Endometrial microvascular endothelial cells (primary cell): ENCODE measurements around the gene METTL16. TPM values are rescaled to one million over a fixed set of nuclear protein-coding genes. Genes with fewer than 3 reads are reported as not detected.
"Not testable (repeated sequence)": the region's sequence is repeated elsewhere in the genome, so short reads cannot be mapped to it uniquely, and the experiment has no call there.

Source experiments
- in situ Hi-C: cut with HindIII; loops from 2 replicates; pipeline ENCODE4 v1.10.0; 2017; ENCODE audit warnings: low sequenced_read_pairs, low pct_unique_long_range_greater_than_20kb; ENCODE audit errors: inconsistent ontology term
- total RNA-seq: library from RNA; depleted of rRNA; stranded (reverse); fragments of >200 nt; gene quantifications from one replicate; pipeline ENCODE4 v1.2.3, GENCODE V29; 2015; ENCODE audit errors: inconsistent ontology term

METTL16 gene, protein sequence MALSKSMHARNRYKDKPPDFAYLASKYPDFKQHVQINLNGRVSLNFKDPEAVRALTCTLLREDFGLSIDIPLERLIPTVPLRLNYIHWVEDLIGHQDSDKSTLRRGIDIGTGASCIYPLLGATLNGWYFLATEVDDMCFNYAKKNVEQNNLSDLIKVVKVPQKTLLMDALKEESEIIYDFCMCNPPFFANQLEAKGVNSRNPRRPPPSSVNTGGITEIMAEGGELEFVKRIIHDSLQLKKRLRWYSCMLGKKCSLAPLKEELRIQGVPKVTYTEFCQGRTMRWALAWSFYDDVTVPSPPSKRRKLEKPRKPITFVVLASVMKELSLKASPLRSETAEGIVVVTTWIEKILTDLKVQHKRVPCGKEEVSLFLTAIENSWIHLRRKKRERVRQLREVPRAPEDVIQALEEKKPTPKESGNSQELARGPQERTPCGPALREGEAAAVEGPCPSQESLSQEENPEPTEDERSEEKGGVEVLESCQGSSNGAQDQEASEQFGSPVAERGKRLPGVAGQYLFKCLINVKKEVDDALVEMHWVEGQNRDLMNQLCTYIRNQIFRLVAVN
- total RNA-seq: 26.0 TPM

DNA sequence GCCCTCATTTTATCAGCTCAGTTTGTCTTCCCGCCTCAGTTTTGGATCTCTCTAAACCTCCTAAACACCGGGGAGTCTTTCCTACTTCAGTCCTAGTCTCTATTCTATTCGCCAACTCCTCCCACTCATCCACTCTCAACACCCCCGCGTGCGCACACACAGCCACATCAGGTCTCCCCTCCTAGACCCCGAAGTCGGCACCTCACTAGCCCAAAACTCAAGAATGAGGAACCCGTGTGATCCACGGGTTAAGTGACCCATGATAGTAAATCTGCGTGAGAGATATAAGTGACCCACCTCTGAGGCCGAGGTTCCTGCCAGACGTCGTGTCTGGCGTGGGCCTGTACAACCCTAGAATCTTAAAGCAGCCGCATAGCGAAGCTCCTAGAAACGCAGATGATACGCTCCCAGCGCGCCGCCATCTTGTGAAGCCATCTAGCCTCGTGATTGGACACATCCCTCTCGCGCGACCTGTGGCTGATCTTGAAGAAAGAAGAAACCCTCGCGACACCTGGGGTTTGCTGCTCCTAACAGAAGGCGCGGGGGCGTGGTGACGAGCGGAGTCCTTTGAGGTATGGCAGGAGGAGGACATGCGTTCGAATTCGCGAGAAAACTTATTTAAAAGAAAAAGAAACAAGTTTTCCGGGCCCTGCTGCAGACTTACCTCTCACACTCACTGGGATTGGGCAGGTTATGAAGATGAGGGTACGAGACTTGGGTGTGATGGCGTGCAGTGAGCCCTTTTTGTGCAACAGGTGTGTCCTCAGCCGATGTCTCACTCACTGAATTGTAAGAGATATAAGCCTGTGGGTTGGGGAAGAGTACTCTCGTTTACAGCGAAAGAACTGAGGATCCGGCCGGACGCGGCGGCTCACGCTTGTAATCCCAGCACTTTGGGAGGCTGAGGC lies at the start of gene METTL16:
TSS of gene METTL16 (minus strand) at position 427 of the 908 bp plus-strand sequence. CDS start 9,557 bp downstream, outside the sequence.
- in situ Hi-C loops: no loop called here

DNA sequence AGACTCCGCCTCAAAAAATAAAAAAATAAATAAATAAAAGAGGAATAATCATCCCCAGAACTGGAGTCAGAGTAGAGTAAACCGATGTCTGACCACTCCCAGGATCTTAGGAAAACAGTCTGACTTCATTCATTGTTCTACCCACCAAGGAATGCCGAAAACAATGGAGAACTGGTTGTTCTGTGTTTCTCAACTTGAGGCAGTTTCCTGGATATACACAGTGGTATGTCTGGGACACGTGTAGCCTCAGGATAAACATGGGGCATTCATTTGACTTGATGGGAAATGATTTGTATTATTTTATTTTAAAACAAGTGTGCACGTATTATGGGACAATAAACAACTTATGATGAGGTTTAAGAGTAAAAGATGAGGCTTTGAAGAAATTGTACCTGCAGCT lies 49.0 kb upstream of the METTL16 start:
- in situ Hi-C loops: no loop called here

DNA sequence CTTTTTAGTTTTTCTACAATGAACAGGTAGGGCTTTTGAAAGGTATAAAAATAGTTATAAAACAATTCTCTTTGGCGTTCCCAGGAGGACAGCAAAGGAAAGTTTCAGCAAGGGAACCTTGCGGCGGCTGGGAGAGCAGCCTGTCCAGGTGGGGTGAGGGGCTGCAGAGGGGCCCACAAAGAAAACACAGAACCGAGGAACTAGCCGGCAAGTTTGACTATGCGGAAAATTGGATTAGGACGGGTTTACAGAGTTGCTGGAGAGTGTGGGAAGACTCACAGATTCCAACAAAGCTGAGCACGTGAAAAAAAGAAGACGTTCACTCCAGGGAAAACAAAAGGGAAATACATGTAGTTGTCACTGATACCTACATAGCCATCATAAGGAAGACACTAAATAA lies 40.2 kb upstream of the METTL16 start:
- in situ Hi-C loops: no loop called here

DNA sequence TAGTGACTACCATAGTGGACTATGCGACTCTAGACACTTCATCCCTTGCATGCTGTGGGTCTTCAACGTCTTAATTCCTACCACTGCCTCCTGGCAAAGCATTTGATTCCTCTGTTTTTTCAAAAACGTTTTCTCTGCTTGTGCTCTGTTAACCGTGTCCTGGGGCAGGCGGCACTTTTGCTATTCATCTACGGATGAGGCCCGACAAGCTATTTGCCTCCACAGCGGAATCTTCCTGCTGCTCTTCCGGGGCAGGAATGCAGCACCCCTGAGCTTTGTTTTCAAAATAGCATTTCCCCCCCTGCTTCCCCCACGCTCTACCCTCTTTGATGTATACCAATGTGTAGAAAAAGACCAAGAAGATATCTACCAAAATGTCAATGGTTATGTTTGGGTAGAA lies 39.8 kb upstream of the METTL16 start:
- in situ Hi-C loops: no loop called here

DNA sequence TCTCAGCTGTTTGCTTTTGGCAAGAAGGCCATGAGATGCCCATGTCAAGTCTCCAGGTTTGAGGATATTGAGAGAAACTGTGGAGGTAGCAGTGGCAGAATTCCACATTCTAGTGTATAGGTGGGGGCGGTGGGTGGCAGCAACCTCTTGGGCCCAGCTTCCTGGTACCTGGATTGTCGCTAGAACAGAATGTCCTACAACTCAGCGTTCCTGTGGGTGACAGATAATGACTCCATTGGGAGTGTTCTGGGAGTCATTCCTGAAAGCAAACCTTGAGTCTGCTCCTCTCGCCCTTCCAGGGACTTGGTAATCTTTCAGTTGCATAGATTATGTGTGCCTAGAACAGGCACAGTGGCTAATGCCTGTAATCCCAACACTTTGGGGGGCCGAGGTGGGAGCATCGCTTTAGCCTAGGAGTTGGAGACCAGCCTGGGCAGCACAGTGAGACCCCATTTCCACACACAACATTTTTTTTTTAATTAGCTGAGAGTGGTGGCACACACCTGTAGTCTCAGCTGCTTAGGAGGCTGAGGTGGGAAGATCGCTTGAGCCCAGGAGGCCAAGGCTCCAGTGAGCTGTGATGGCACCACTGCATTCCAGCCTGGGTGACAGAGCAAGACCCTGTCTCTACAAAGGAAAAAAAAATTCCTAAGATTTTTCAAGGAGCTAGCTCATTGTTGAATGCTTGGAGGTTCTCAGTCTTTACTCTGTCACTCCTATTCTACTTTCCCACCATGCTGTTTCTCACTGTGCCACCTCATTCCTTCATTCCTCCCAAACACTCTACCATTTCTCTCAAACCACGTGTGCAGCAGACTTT lies 37.9 kb upstream of the METTL16 start:
- in situ Hi-C loops: no loop called here

DNA sequence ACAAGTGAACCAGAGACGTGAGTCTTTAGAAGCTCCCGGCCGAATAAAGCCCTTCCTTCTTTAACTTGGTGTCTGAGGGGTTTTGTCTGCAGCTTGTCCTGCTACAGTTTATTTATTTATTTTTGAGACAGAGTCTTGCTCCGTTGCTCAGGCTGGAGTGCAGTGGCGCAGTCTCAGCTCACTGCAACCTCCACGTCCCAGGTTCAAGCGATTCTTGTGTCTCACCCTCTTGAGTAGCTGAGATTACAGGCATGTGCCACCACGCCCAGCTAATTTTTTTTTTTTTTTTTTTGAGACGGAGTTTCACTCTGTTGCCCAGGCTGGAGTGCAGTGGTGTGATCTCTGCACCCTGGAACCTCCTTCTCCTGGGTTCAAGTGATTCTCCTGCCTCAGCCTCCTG lies 36.3 kb upstream of the METTL16 start:
- in situ Hi-C loops: not testable (repeated sequence)

DNA sequence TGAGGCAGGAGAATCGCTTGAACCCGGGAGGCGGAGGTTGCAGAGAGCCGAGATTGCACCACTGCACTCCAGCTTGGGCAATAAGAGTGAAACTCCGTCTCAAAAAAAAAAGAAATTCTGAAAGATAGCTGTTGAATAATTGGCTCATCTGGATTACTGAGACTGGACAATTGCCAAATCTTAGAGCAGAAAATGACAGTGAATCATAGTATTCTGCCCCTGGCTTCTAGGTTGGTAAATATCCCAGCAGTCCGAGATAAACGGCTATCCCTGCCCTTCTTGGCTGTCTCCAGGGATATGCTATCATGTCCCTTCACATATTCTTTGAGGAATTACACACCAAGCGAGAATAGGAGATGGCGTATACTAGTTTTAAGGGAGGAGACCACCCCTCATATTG lies 35.5 kb upstream of the METTL16 start:
- in situ Hi-C loops: no loop called here

DNA sequence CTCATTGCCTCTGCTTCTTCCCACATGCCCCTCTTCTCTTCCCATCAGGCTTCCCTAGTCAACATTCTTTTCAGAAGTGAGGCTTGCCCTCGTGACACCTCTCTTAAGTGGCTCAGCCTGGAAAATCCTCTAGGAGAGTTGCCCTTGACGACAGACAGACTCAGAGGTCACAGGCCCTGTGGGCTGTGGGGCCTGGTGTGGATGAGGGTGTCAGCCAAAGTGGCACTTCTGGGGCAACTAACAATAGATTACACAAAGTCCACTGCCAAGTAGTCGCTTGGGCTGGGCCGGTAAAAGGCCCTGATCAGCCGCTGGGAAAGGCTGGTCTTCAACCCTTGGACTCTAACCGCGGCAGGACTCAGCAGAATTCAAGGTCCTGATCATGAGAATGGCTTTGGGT lies 33.7 kb upstream of the METTL16 start:
- in situ Hi-C loops: no loop called here

DNA sequence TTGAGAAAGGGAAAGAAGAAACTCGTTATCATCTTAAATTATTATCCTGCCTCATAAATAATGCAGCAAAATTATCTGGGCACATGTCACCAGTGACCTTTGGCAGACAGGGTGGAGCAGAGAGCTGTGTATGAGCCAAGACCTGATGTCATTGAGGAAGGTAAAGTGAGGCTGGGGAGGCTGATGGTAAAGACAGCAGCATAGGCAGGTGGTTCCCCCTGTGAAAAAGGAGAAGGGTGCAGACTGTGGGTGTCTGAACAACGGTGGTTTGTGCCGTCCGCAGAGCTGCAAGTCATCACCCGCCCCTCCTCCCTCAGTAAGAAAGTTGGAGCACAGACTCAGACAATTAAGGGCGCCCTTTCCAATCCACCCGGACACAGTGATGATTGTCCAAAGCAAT lies 30.8 kb upstream of the METTL16 start:
- in situ Hi-C loops: no loop called here

DNA sequence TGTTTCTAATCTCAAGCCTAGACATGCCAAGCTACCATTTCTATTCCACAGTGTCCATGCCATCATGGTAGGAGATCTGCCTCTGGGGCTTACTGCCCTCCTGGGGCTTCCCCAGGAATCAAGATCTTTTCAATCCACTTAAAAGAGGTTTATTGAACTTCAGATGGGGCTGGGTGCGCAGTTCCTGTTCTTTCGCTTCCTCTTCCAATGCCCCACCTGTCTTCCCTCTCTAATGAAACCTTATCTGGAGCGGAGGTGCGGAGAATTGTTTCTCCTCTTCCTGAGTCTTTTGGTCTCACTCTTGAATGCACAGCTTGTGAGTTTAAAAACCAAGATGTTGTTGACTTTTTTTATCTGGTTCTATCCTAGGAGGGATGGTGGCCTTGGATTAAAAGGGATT lies 30.4 kb upstream of the METTL16 start:
- in situ Hi-C loops: no loop called here

DNA sequence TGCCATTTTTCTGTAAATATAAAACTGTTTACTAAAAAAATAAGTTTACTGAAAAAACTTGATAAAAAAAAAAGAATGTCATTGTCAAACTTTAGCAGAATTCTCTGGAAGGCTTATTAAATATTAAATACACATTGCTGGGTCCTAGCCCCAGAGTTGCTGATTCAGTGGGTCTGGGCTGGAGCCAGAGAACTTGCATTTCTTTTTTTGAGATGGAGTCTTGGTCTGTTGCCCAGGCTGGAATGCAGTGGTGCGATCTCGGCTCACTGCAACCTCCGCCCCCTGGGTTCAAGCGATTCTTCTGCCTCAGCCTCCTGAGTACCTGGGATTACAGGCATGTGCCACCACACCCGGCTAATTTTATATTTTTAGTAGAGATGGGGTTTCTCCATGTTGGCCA lies 25.9 kb upstream of the METTL16 start:
- in situ Hi-C loops: not testable (repeated sequence)

DNA sequence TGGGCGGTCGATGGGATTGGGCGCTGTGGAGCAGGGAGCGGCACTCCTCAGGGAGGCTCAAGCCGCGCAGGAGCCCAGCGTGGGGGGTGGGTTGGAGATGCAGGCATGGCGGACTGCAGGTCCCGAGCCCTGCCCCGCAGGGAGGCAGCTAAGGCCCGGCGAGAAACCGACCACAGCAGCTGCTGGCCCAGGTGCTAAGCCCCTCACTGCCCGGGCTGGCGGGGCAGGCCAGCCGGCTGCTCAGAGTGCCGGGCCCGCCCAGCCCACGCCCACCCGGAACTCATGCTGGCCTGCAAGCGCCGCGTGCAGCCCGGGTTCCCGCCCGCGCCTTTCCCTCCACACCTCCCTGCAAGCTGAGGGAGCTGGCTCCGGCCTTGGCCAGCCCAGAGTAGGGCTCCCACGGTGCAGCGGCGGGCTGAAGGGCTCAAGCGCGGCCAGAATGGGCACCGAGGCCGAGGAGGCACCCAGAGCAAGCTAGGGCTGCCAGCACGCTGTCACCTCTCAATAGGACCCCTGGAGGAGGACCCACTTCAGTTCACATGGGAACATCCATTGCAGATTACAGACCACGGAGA lies 20.5 kb upstream of the METTL16 start:
- in situ Hi-C loops: no loop called here

DNA sequence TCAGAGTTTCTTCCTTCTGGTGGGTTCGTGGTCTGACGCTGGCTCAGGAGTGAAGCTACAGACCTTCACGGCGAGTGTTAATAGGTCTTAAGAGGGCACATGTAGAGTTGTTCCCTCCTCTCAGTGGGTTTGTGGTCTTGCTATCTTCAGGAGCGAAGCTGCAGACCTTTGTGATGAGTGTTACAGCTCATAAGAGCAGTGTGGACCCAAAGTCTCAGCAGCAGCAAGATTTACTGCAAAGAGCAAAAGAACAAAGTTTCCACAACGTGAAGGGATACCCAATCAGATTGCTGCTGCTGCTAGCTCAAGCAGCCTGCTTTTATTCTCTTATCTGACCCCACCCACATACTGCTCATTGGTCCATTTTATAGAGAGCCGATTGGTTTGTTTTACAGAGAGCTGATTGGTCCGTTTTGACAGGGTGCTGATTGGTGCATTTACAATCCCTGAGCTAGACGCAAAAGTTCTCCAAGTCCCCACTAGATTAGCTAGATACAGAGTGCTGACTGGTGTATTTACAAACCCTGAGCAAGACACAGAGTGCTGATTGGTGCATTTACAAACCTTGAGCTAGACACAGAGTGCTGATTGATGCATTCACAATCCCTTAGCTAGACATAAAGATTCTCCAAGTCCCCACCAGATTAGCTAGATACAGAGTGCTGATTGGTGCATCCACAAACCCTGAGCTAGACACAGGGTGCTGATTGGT lies 19.7 kb upstream of the METTL16 start:
- in situ Hi-C loops: not testable (repeated sequence)

DNA sequence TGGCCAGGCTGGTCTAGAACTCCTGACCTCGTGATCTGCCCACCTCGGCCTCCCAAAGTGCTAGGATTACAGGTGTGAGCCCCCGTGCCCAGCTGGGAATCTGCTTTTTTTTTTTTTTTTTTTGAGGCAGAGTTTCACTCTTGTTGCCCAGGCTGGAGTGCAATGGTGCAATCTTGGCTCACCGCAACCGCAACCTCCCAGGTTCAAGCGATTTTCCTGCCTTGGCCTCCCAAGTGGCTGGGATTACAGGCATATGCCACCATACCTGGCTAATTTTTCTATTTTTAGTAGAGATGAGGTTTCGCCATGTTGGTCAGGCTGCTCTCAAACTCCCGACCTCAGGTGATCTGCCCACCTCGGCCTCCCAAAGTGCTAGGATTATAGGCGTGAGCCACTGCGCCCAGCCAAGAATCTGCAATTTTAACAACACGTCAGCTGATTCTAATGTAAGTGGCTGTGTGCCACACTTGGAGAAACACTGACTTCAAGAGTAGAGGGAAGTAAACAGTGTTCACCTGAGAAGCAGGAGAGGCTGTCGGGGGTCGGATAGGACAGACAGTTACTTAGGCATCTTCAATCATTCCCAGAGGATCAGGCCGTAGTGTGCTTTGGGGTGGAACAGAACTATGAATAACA lies 10.2 kb upstream of the METTL16 start:
- in situ Hi-C loops: not testable (repeated sequence)

DNA sequence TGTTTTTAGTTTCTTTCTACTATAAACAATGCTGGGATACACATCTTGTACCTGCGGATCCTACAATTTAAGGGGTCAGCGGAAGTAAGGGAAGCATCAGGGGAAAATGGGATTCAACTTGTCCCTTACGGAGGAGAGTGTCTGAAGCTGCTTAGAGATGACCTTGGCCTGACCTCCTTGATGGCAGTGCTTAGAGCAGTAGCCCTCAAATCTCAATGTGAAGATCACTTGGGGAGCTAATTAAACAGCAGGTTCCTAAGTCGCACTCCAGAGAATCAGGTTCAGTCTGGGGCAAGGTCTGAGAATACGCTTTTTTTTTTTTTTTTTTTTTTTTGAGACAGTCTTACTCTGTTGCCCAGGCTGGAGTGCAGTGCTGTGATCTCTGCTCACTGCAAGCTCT lies 9.6 kb upstream of the METTL16 start:
- in situ Hi-C loops: no loop called here

DNA sequence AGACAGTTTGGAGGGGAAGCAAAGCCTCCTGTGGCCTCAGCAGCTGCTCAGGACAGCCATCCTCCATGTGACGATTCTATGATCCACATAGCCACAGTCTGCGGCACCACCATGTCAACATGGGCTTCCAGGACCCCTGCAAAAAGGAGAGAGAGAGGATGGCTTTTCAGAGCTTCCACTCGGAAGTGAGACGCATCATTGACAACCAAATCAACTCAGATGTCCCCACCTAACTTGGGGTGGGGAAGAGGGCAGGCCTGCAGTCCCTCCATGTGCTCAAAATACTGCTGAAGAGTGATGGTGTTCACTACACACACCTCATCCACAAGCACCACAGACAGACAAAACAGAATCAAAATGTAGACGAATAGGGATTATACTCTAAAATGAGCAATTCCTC lies 5.9 kb upstream of the METTL16 start:
- in situ Hi-C loops: no loop called here

DNA sequence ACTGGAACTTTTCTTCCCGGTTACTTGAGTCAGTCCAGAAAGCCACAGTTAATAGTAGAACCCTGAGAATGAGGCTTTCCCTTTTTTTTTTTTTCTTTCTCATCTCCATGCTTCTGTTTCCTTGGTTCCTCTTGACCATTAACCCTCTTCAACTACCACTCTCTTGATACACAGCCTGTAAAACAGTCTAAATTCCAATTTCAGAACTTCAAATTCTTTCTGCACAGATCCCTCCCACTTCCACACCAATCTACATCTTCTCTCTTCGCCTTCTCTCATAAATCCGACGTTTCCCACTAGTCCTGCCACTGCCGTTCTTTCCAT lies 588 bp downstream of the METTL16 start:
- in situ Hi-C loops: no loop called here

DNA sequence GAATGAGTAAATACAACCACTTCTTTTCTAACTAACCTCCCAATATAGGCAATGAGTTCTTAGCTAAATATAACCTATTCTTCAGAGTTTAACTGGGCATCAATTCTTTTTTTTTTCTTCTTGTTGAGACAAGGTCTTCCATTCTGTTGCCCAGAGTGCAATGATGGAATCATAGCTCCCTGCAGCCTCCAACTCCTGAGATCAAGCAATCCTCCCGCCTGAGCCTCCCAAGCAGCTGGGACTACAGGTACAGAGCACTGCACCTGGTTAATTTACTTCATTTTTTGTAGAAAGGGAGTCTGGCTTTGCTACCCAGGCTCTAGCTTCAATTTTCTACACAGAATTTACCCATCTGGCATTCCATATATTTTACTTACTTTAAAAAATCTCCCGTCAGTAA lies 1.1 kb downstream of the METTL16 start:
- in situ Hi-C loops: no loop called here
